ENCODE results near the gene LYPD6B.
"Not testable (repeated sequence)": the region's sequence is repeated elsewhere in the genome, so short reads cannot be mapped to it uniquely, and the experiment has no call there.

LYPD6B gene

GRCh38 chr2:149221002-149221401, 182.5 kb downstream of the LYPD6B start:
- DNase-seq, result no peak

- no peak for DNase-seq
Measured at GRCh38 chr2:149221898-149222297, 183.4 kb downstream of the LYPD6B start.

- DNase-seq, result no peak
Measured at GRCh38 chr2:149223472-149224095, 185.1 kb downstream of the LYPD6B start.

GRCh38 chr2:149224543-149224942, 186.0 kb downstream of the LYPD6B start:
- DNase-seq, result no peak

- no peak for DNase-seq
Measured at GRCh38 chr2:149225446-149225845, 186.9 kb downstream of the LYPD6B start.

- no peak for DNase-seq
Measured at GRCh38 chr2:149226790-149227189, 188.3 kb downstream of the LYPD6B start.

- DNase-seq, result no peak
Measured at GRCh38 chr2:149235816-149236375, 197.4 kb downstream of the LYPD6B start.

GRCh38 chr2:149236410-149236809, 197.9 kb downstream of the LYPD6B start:
- DNase-seq, result no peak

- no peak for DNase-seq
Measured at GRCh38 chr2:149246186-149246585, 207.7 kb downstream of the LYPD6B start.

GRCh38 chr2:149251436-149251835, 212.9 kb downstream of the LYPD6B start:
- DNase-seq, result not testable (repeated sequence)

GRCh38 chr2:149256877-149257276, 218.4 kb downstream of the LYPD6B start:
- DNase-seq, result not testable (repeated sequence)

GRCh38 chr2:149258531-149258930, 220.0 kb downstream of the LYPD6B start:
- DNase-seq, result no peak

GRCh38 chr2:149259136-149259535, 220.6 kb downstream of the LYPD6B start:
- DNase-seq, result no peak

GRCh38 chr2:149261692-149262091, 223.2 kb downstream of the LYPD6B start:
- DNase-seq, result no peak
